Stimulated activated CD4-positive, alpha-beta T cell treated with anti-CD3 and anti-CD28 coated beads, TNF-alpha, amount 100 ng/mL, for 1 hour (primary cell): ENCODE data around the gene MLX.
"Not testable (repeated sequence)": the region's sequence is repeated elsewhere in the genome, so short reads cannot be mapped to it uniquely, and the experiment has no call there.

Experiments used
- DNase-seq, 3 donors: peaks; one replicate each; pipeline ENCODE4 v3.0.0-alpha.2; 2020; ENCODE audit warnings: low read depth in 3 of 3, low spot score in 1 of 3

Gene MLX

GRCh38 chr17:42617956-42618431 lies 51.1 kb downstream of the MLX start:
- DNase-seq = no peak

DNA sequence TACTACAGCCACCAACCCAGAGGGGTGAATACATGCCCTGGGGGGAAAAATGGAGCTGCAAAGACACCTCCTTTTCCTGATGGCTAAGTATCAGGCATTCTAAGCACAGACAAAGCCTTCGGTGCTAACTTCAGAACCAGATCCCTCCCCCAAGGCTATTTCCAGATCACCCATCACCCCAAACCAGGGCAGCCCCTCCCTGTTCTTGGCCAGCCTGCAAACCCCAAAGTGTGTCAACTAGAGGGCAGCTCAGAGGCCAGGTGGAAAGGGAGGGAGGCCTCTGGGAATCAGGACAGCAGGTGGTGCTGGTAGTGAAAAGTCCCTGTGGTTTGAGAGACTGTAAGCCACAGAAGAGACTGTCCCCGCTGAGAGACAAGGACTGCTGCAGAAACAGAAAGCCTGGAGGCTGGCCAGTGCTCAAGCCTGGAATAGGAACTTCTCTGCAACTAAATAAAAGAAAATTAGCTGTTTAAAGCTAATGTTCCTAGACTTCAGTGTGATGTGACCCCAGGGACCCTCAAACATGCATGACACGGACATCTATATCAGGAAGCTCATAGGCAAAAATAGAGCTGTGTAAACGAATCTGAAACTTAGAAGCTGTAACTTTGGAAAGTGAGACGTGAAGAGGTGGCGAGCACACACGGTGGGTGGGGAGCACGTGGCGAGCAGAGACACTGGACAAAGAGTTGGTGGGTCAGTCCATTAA lies 51.7 kb downstream of the MLX start:
- DNase-seq = no peak

DNA sequence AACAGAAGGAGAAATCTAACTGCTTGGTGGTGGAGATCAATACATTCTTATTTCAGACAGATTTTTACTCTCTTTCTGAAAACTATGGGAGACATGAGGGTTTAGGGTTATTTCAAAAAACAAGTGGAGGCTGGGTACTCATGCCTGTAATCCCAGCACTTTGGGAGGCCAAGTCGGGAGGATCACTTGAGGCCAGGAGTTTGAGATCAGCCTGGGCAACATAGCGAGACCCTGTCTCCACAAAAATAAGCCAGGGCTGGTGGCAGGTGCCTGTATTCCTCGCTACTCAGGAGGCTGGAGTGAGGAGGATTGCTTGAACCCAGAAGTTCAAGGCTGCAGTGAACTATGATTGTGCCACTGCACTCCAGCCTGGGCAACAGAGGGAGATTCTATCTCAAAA lies 55.1 kb downstream of the MLX start:
- DNase-seq = not testable (repeated sequence)
